ENCODE measurements around the gene MARVELD1.
A peak's percentile ranks its signal among the peaks of the same experiment; 100 is the strongest.

MARVELD1 gene

DNA sequence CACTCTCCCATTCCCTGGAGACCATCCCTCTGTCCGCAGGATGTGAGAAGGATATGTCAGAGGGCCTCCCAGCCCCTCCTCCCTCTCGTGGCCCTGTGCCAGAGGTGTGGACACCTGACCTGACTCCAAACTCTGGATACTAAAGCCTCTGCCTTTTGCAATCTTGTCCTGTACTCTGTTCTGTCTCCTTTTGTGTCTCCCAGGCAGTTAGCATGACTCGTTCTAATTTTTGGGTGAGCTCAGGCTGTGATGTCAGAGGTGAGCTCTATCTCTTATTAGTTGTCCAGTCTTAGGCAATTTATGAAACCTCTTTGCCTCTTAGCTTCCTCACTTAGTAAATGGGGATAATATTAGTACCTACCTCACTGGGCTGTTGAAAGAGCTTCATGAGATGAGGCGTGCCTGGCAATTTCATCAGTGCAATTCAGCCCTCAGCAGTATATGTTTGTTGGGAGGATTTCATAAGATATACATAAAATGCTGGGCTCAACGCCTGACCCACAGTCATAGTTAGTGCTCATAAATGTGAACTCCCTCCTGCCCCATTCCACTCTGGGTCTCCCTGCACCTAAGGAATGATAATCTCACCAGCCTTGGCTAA is 10.9 kb downstream of the MARVELD1 start:
- DNase-seq, result no peak

DNA sequence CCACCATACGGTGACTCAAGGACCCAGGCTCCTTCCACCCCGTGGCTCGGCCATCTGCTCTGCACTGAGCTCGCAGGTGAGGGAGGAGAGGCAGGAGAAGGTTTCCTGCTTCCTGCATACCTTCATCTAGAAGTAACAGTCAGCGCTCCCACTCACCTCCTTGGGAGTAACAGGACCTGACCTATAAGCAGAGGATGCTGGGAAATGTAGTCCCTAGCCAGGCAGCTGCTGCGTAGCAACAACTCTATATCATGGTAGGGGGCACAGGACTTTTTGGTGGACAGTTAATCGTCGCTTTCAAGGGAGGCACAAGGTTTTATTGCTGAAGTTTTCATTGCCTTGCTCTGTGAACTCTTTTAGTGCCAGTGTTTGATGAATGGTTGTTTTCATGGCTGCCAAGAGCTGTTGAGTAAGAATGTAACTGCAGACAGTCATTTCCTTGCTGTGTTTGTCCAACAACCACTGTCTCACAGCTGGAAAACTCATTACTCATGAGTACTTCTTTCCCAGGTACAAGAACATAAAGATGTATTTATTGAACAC is 13.2 kb downstream of the MARVELD1 start:
- no peak for DNase-seq

DNA sequence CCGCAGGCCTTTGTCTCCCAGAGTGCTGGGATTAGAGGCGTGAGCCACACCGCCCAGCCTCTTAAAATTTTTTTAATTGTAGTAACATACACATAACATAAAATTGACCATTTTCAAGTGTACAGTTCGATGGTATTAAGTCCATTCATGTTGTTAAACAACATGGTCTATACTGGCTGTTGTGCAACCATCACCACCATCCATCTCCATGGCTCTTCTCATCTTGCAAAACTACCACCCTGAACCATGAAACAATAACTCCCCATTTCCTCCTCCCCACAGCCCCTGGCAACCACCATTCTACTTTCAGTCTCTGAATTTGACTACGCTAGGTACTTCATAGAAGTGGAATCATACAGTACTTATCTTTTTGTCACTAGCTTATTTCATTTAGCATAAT is 15.5 kb downstream of the MARVELD1 start:
- DNase-seq, result no peak

DNA sequence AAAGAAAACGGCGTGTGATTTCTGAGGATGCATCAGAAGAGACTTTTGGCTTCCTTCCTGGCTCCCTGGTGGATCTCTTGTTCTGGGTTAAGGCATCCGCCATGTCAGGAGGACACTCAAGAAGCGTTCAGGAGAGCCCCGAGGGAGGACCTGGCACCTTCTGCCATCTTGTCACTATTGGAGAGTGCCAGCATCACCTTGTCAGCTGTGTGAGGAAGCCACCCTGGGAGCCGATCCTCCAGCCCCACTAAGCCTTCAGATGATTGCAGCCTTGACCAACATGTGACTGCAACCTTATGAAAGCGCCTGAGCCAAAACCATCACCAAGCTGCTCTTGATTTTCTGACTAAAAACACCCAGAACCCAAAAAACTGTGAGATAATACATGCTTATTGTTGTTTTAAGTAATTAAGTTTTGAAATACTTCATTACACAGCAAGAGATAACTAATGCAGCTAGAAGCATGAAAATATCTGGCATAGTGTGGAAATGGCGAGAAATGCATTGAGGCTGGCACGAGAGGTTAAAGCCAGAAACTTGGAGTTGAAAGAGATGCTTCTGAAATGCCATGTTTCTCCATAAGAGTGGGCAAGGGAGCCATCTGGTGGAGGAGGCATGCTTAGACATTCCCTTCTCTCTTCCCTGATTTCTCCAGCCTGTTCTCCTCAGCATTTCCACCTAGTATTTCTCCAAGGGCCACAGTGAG is 18.0 kb downstream of the MARVELD1 start:
- DNase-seq, result peak; percentile 29

DNA sequence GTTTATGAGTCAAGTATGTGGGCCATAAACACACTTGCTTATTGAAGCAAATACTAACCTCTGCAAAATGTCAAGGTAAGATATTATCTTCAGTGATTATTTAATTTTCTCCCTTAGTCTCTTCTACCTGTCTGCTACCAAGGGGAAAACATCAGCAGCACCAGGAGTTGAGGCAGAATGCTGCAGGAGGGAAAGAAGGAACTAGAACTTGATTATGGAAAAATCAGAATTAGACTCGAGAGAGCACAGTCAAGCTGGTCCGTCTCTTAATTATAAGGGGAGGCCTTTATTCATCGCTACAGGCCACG is 18.5 kb downstream of the MARVELD1 start:
- no peak for DNase-seq

DNA sequence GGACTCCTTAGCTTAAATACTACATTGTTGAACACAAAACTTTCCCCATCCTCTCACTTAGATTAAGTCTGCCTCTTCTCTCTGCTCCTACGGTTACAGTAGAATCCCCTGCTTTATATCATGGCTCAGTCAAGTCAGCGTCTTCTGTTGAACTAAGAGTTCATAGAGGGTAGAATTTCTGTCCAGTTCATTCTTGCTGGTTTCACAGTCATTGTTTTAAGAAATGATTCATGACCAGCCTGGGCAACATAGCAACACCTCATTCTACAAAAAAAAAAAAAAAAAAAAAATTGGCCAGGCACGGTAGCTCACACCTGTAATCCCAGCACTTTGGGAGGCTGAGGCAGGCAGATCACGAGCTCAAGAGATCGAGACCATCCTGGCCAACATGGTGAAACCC is 19.7 kb downstream of the MARVELD1 start:
- no peak for DNase-seq

DNA sequence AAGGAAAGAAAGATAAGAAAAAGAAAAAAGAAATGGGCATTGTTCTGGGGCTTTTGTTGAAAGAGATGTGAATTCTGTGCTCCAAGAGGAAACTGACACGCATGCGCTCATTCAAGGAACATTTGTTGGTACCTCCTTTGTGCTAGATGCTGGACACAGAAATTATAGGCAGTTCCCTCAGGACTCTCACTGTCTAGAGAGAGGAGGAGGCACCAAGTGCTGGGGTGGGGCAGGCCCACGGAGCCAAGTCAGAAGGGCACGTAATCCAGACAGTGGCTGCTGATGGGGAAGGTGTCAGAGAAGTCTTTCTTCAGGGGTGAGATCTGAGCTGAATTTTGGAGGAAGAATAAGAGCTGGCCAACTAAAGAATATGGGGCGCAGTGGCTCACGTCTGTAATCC is 20.5 kb downstream of the MARVELD1 start:
- DNase-seq, result no peak

DNA sequence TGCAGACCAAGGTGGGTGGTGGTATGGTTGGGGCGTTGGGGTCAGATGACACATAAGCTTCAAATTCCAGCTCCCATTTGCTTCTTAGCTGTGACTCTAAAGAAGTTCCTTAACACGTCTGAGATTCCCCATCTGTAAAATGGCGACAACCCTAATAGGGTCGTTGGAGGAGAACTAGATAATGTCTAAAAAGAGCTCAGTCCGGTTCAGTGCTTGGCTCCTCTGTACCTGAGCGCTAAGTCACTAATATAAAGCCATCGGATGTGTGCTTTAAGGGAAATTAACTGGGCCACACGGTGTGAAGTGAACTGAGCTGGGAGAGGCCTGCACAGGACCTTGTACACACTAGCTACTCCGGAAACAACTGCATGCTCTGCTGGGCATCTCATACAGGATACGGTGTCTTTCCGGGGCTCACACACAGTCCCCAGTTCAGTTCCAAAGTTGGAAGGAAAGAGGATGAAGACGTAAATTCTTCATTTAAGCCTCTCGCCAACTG is 22.9 kb downstream of the MARVELD1 start:
- DNase-seq, result no peak

GRCh38 chr10:97736902-97737769 is 23.6 kb downstream of the MARVELD1 start, which contains the start of gene ZFYVE27:
TSS of gene ZFYVE27 (plus strand) at chr10:97737128. CDS start at chr10:97738478, 1,350 bp downstream.
- DNase-seq, result peak; percentile 62

DNA sequence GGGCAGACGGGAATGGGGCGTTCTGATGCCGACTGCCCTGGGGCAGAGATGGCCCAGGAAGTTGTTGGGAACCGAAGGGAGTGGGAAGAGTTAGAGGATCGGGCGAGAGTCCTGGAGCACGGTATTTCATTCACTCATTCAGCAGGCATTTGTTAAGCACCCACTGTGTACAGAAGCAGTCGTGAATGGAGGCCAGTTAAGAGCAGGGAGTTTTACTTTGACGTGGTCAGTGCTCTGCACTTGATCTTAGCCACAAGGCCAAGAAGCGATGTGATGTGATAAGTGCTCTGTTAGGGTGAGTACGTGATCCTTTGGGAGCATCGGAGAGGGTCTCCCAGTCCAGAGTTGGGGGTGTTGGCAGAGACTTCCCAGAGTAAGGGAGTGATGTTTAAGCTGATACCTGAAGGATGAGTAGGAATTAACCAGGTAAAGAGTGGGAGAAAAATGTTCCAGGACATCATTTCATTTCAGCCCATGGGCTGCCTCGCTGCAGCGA is 24.3 kb downstream of the MARVELD1 start:
- no peak for DNase-seq

DNA sequence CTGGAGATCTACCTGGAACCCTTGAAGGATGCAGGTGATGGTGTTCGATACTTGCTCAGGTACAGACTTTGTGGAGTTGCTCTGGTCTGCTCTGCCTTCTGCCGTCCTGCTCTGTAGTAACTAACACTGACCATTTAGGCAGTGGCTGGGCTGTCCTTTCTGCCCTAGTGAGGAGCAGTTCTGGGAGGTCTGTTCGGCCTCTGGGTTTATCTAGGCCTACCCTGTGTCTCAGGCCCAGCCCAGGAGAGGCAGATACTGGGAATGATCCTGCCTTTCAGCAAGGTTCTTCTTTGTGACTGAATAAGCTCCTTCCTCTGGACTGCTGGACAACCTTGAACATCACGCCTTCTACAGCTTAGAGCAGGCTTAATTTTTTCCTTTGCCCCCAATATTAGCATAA is 25.1 kb downstream of the MARVELD1 start:
- no peak for DNase-seq

DNA sequence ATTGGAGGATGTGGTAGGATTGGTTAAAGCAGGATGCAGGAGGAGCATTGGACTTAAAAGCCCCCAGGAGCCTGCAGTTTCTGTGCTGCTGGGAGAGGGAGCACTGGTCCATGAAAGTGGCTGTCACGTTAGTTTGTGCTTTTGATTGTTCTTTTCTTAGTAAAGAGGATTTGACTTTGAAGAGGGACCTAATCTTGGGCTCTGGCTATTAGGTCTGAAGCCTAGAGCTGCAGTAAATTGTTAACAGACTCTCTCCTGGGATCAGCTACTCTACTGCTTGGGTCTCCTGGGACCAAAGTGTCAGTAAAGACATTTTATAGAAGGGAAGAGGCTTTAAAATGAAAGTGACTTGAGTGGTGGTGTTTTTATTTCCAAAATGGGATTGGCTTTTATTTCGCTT is 27.1 kb downstream of the MARVELD1 start:
- DNase-seq, result no peak

- no peak for DNase-seq
These were observed 29.8 kb downstream of the MARVELD1 start for GRCh38 chr10:97743169-97743943.

DNA sequence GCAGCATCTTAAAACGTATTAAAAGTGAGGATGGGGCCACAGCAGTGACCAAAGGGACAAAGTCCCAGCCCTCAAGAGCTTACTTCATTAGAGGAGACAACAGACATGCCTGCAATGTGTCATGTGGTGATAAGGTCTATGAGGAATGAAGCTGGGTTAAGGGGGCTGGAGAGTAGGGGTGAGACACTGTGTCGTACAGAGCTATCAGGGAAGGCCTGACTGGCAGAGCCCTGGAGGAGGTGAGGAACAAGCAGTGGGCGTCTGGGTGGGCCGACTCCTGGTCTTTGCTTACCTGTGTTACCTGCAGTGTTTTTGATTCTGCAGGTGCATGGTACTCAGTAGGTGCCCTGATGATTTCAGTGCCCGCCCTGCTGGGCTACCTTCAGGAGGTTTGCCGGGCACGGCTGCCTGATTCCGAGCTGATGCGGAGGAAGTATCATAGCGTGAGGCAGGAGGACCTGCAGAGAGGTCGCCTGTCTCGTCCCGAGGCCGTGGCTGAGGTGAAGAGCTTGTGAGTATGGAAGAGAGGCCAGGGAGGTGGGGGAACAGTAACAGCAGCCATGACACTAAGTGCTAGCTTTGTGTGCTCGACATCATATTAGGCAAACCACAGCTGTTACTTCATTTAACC is 31.0 kb downstream of the MARVELD1 start:
- DNase-seq, result no peak

DNA sequence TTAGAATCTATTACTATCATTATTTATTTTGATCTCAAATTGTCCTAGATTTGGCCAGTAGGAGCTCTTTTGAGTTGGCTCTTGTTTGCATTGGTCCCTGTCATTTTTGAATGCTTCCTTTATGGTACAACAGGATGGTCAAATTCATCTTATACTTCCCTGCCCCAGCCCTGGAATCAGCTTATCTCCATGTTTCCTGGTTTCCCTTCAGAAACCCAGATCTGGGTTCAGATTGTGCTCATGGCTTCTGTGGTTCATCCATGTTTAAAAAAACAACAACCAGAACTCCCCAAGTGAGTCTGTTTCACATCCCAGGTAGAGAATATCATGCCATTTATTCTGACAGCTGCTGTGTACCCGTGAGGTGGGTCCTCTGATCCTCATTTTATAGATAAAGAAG is 34.0 kb downstream of the MARVELD1 start:
- DNase-seq, result no peak

GRCh38 chr10:97748116-97748515 is 34.6 kb downstream of the MARVELD1 start:
- no peak for DNase-seq

DNA sequence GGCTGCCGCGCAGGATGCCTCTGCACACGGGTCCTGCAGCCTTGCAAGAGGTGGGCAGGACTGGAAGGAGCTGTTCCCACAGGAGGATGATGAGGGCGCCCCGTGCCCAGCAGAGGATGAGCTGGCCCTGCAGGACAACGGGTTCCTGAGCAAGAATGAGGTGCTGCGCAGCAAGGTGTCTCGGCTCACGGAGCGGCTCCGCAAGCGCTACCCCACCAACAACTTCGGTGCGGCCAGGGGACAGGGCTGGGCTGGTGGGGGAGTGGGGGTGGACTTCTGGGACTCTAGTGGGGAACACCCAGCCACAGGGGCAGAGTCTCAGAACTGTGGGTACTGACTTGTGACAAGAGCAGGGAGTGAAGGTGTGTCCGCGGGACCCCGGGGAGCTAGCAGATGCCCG is 39.4 kb downstream of the MARVELD1 start:
- DNase-seq, result no peak

DNA sequence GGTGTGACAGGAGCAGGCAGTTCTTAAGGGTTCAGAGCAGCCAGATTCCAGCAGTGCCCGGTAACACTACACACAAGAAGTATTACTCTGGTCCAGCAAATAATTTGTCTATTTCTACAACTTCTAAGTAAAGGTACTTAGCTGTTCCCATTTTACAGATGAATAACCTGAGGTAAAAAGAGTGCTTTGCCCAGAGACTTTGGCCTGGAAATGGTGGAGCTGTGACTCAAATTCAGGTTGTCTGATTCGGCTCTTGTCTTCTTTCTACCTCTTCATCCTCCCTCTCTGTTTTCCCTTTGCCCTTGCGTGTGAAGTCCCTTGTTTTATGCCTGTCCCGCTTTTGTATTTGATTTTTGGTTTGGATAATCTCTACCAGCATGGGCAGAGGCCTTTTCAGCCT is 41.2 kb downstream of the MARVELD1 start:
- DNase-seq, result no peak

- no peak for DNase-seq
These were observed 42.2 kb downstream of the MARVELD1 start for GRCh38 chr10:97755718-97756117.

GRCh38 chr10:97757471-97757870 is 43.9 kb downstream of the MARVELD1 start:
- DNase-seq, result no peak

DNA sequence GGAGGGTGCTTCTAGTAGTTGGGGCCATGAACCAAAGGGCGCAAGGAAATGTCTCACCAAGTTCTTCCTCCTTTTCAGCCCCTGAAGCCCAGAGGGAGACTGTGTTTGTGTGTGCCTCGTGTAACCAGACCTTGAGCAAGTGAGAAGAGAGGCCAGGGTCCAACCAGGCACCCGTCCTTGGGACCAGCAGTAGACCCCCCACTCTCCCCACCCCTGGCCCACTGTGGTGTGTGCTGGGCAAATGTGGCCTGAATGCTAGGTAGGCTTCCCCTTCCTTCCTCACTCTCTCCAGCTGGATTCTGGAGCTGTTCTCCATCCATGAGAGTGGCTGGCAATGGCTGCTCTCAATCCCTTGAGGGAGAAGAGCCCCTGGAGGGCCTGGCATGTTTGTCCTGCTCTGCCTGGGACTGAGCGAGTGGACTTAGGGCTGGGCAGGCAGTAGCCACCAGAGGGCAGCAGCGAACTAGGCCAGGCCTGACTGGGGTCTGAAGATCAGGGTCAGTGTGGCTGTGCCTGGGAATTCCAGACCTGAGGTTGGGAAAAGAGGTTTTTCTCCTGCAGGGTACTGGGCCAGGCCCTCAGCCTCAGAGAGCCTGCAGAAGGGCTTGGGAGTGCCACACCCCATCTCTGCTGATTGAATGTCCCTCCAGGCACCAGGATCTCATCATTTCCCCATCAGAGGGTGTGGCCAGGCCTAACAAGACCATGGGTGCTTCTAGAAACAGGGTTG is 45.8 kb downstream of the MARVELD1 start:
- no peak for DNase-seq

All from NCI-H2081 treated with DMSO at 0.1 percent for 48 hours (cell line).